H9 (cell line): ENCODE results near the gene OMP. TPM values are rescaled to one million over a fixed set of nuclear protein-coding genes. Genes with fewer than 3 reads are reported as not detected.

Source experiments
- DNase-seq: peaks from one replicate; pipeline ENCODE4 v3.0.0-alpha.2; 2017
- H2AFZ ChIP-seq: one replicate; pipeline ENCODE4 v1.6.1; 2013; ENCODE audit warnings: mild to moderate bottlenecking, low read length, control low read depth, moderate library complexity
- H2AK5ac ChIP-seq: 2 replicates; pipeline ENCODE4 v1.6.1; 2013; ENCODE audit warnings: low read length, control low read depth, mixed read lengths; ENCODE audit not compliant: insufficient read length
- H2BK120ac ChIP-seq: one replicate; pipeline ENCODE4 v1.6.1; 2013; ENCODE audit warnings: low read depth, mild to moderate bottlenecking, low read length, control low read depth, inconsistent platforms; ENCODE audit not compliant: poor library complexity, severe bottlenecking
- H2BK12ac ChIP-seq: 2 replicates; pipeline ENCODE4 v1.6.1; 2013; ENCODE audit warnings: low read length, control low read depth, mixed read lengths, low read depth; ENCODE audit not compliant: insufficient read length
- H2BK15ac ChIP-seq: 2 replicates; pipeline ENCODE4 v1.6.1; 2013; ENCODE audit warnings: low read depth, low read length, control low read depth
- H2BK20ac ChIP-seq: one replicate; pipeline ENCODE4 v1.6.1; 2013; ENCODE audit warnings: low read depth, mild to moderate bottlenecking, low read length, control low read depth, inconsistent platforms; ENCODE audit not compliant: poor library complexity, severe bottlenecking
- H2BK5ac ChIP-seq: 2 replicates; pipeline ENCODE4 v1.6.1; 2013; ENCODE audit warnings: low read length, control low read depth, mixed read lengths; ENCODE audit not compliant: insufficient read length
- H3K14ac ChIP-seq: 2 replicates; pipeline ENCODE4 v1.6.1; 2013; ENCODE audit warnings: low read length, control low read depth; ENCODE audit not compliant: insufficient read depth
- H3K18ac ChIP-seq: 2 replicates; pipeline ENCODE4 v1.6.1; 2013; ENCODE audit warnings: low read depth, mild to moderate bottlenecking, mixed read lengths, low read length, control low read depth; ENCODE audit not compliant: insufficient read length
- H3K23ac ChIP-seq: 2 replicates; pipeline ENCODE4 v1.6.1; 2013; ENCODE audit warnings: low read length, control low read depth, mixed read lengths, low read depth; ENCODE audit not compliant: insufficient read length
- H3K23me2 ChIP-seq: 2 replicates; pipeline ENCODE4 v1.6.1; 2013; ENCODE audit warnings: low read depth, mild to moderate bottlenecking, mixed read lengths, low read length, control low read depth; ENCODE audit not compliant: insufficient read length, poor library complexity, severe bottlenecking
- H3K27ac ChIP-seq: 2 replicates; pipeline ENCODE4 v1.5.1; 2013; ENCODE audit warnings: low read length, control low read depth, mixed read lengths, low read depth; ENCODE audit not compliant: insufficient read length
- H3K27me3 ChIP-seq: 2 replicates; pipeline ENCODE4 v1.6.1; 2013; ENCODE audit warnings: low read length, control low read depth, inconsistent platforms; ENCODE audit not compliant: insufficient read depth
- H3K4ac ChIP-seq: 2 replicates; pipeline ENCODE4 v1.6.1; 2013; ENCODE audit warnings: low read depth, mild to moderate bottlenecking, control low read depth, inconsistent platforms, low read length, moderate library complexity
- H3K4me1 ChIP-seq: 2 replicates; pipeline ENCODE4 v1.6.1; 2013; ENCODE audit warnings: low read length, control low read depth, inconsistent platforms; ENCODE audit not compliant: insufficient read depth
- H3K4me2 ChIP-seq: 2 replicates; pipeline ENCODE4 v1.6.1; 2013; ENCODE audit warnings: low read length, control low read depth, mixed read lengths; ENCODE audit not compliant: insufficient read length, insufficient read depth
- H3K56ac ChIP-seq: 2 replicates; pipeline ENCODE4 v1.6.1; 2013; ENCODE audit warnings: low read depth, mild to moderate bottlenecking, mixed read lengths, low read length, control low read depth; ENCODE audit not compliant: insufficient read length
- H3K79me1 ChIP-seq: 2 replicates; pipeline ENCODE4 v1.6.1; 2013; ENCODE audit warnings: low read depth, mild to moderate bottlenecking, moderate library complexity, low read length, control low read depth, inconsistent platforms; ENCODE audit not compliant: insufficient read depth, poor library complexity, severe bottlenecking
- H3K79me2 ChIP-seq: 2 replicates; pipeline ENCODE4 v1.6.1; 2013; ENCODE audit warnings: low read length, control low read depth, inconsistent platforms; ENCODE audit not compliant: insufficient read depth
- H3K9ac ChIP-seq: 2 replicates; pipeline ENCODE4 v1.6.1; 2013; ENCODE audit warnings: low read length, control low read depth, mixed read lengths; ENCODE audit not compliant: insufficient read length; ENCODE audit errors: extremely low read depth
- H3K9me3 ChIP-seq: one replicate; pipeline ENCODE4 v1.6.1; 2013; ENCODE audit warnings: low read depth, low read length, inconsistent platforms; ENCODE audit not compliant: control insufficient read depth
- H3T11ph ChIP-seq: one replicate; pipeline ENCODE4 v1.6.1; 2013; ENCODE audit warnings: mild to moderate bottlenecking, low read length, control low read depth, inconsistent platforms
- H4K20me1 ChIP-seq: one replicate; pipeline ENCODE4 v1.6.1; 2013; ENCODE audit not compliant: control insufficient read depth, insufficient read length, insufficient read depth
- H4K5ac ChIP-seq: 2 replicates; pipeline ENCODE4 v1.6.1; 2013; ENCODE audit warnings: low read depth, mild to moderate bottlenecking, mixed read lengths, low read length, control low read depth; ENCODE audit not compliant: insufficient read length
- H4K8ac ChIP-seq: replicated peaks from 2 replicates; pipeline ENCODE4 v1.6.1; 2013; ENCODE audit warnings: low read length, control low read depth, mixed read lengths, low read depth; ENCODE audit not compliant: insufficient read length
- H4K91ac ChIP-seq: 2 replicates; pipeline ENCODE4 v1.6.1; 2013; ENCODE audit warnings: low read depth, mild to moderate bottlenecking, moderate library complexity, mixed read lengths, low read length, control low read depth; ENCODE audit not compliant: insufficient read length
- H3K27ac Mint-ChIP-seq, 3 experiments: 2 replicates in 2 of 3; 3 replicates in 1 of 3; pipeline ENCODE4 v1.8.0; 2020 to 2021; ENCODE audit warnings: mixed read lengths in 3 of 3, mild to moderate bottlenecking in 1 of 3, moderate library complexity in 1 of 3
- H3K27me3 Mint-ChIP-seq: 2 replicates; pipeline ENCODE4 v1.8.0; 2021; ENCODE audit warnings: low read depth, mild to moderate bottlenecking, moderate library complexity, mixed read lengths
- H3K36me3 Mint-ChIP-seq, 3 experiments: 2 replicates in 2 of 3; 3 replicates in 1 of 3; pipeline ENCODE4 v1.8.0; 2020 to 2021; ENCODE audit warnings: low read depth in 3 of 3, mixed read lengths in 3 of 3; ENCODE audit not compliant: insufficient read depth in 1 of 3
- H3K4me1 Mint-ChIP-seq, 2 experiments: 2 replicates each; pipeline ENCODE4 v1.8.0; 2020; ENCODE audit warnings: mixed read lengths in 2 of 2
- H3K4me3 Mint-ChIP-seq, 2 experiments: 2 replicates in 1 of 2; 3 replicates in 1 of 2; pipeline ENCODE4 v1.8.0; 2020 to 2021; ENCODE audit warnings: mild to moderate bottlenecking in 2 of 2, mixed read lengths in 2 of 2, moderate library complexity in 1 of 2
- H3K9me3 Mint-ChIP-seq, 2 experiments: 2 replicates in 1 of 2; 3 replicates in 1 of 2; pipeline ENCODE4 v1.8.0; 2020; ENCODE audit warnings: mild to moderate bottlenecking in 2 of 2, mixed read lengths in 2 of 2, moderate library complexity in 1 of 2
- WGBS: extraction: QIAGEN DNeasy Blood & Tissue Kit; methylation state at CpG from one replicate; pipeline ENCODE4 v1.1.7; 2013; ENCODE audit warnings: missing lambda C conversion rate, low lambda C conversion rate, mixed read lengths; ENCODE audit not compliant: insufficient read length; ENCODE audit errors: extremely low coverage; 5-methylcytosine and 5-hydroxymethylcytosine counted together
- total RNA-seq: library from RNA; stranded (reverse); gene quantifications from 2 replicates; pipeline ENCODE4 v1.2.1, GENCODE V29; 2021
- TF ChIP-seq, protein P1 (sequence below): fragments of 200-600 bp; sonication (generic); conservative IDR thresholded peaks from 3 replicates; pipeline ENCODE4 v1.8.0; 2021; ENCODE audit warnings: antibody characterized with exemption, mild to moderate bottlenecking

OMP gene
- total RNA-seq, 1 experiment from 2014 or later: not detected

DNA sequence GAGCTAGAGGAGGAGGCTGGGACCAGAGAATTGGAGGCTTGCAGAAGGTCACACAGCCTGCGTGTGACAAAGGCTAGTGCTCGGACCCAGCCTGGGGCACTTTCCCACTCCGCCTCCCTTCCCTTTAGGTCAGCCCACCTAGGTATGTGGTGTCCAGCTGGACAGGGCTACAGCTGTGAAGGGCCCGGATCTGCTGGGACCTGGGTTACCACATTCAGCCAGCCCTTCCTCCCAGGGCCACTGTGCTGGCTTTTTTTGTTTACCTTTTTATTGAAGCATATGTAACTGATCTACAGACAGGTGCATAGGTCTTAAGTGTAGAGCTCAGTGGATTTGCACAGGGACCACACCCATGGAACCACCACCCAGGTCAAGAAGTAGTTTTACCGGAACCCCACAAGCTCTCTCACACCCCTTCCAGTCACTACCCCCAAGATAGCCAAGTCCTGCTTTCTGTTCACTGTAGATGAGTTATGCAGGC is 27.2 kb upstream of the OMP start:
- H3K4me1 Mint-ChIP-seq: peaks cover 3 to 11% of the 10 kb centered on the region in 2 experiments; a peak in 3 of 4 replicates
- H3K79me2 ChIP-seq: no peaks in the 10 kb centered on the region

More for the DNA sequence above, 27.2 kb upstream of the OMP start:
- H2BK120ac ChIP-seq: no peak overlapping the region
- Mint-ChIP-seq H3K27me3 (no peaks in the 10 kb centered on the region), H3K4me3 (no peak overlapping the region), H3K9me3 (peaks cover 10 to 11% of the 10 kb centered on the region in 2 experiments; a peak in 4 of 5 replicates), H3K27ac (no peak overlapping the region), H3K36me3 (peaks cover 0 to 3% (median 0%) of the 10 kb centered on the region in 3 experiments; a peak in 5 of 7 replicates)
- H3K4me2 ChIP-seq: no peak overlapping the region
- H2BK15ac ChIP-seq: no peak overlapping the region
- H3K27me3 ChIP-seq: no peaks in the 10 kb centered on the region
- H3K9me3 ChIP-seq: no peaks in the 10 kb centered on the region
- H3K79me1 ChIP-seq: no peaks in the 10 kb centered on the region
- H3K14ac ChIP-seq: no peak overlapping the region
- no peak overlapping the region for H3K56ac ChIP-seq
- no peak overlapping the region for H3K9ac ChIP-seq
- no peaks in the 10 kb centered on the region for H4K20me1 ChIP-seq
- no peak overlapping the region for H4K91ac ChIP-seq
- DNase-seq: no peak
- H2BK5ac ChIP-seq: no peak overlapping the region
- no peak overlapping the region for H3T11ph ChIP-seq
- no peak overlapping the region for H2BK20ac ChIP-seq
- H3K27ac ChIP-seq: no peak overlapping the region
- no CpG with 5 or more reads among the region's 5 CpGs for WGBS
- no peak overlapping the region for H3K18ac ChIP-seq
- H2AFZ ChIP-seq: no peak overlapping the region
- H2AK5ac ChIP-seq: no peak overlapping the region
- no peaks in the 10 kb centered on the region for H3K23me2 ChIP-seq
- no peaks in the 10 kb centered on the region for H3K4me1 ChIP-seq
- no peak overlapping the region for H2BK12ac ChIP-seq
- no peak overlapping the region for H3K23ac ChIP-seq
- TF ChIP-seq, protein P1, sequence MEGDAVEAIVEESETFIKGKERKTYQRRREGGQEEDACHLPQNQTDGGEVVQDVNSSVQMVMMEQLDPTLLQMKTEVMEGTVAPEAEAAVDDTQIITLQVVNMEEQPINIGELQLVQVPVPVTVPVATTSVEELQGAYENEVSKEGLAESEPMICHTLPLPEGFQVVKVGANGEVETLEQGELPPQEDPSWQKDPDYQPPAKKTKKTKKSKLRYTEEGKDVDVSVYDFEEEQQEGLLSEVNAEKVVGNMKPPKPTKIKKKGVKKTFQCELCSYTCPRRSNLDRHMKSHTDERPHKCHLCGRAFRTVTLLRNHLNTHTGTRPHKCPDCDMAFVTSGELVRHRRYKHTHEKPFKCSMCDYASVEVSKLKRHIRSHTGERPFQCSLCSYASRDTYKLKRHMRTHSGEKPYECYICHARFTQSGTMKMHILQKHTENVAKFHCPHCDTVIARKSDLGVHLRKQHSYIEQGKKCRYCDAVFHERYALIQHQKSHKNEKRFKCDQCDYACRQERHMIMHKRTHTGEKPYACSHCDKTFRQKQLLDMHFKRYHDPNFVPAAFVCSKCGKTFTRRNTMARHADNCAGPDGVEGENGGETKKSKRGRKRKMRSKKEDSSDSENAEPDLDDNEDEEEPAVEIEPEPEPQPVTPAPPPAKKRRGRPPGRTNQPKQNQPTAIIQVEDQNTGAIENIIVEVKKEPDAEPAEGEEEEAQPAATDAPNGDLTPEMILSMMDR: no peak
- no peak overlapping the region for H4K8ac ChIP-seq
- no peak overlapping the region for H3K4ac ChIP-seq
- no peak overlapping the region for H4K5ac ChIP-seq
